HEK293 (cell line): Measurements from ENCODE around the gene WDR91.
A peak's percentile ranks its signal among the peaks of the same experiment; 100 is the strongest.

Experiments used
- CTCF ChIA-PET: fragments of 350-600 bp; formaldehyde crosslinking; extraction: SDS; loops from one replicate; lab custom pipeline; 2021; ENCODE audit warnings: antibody characterized with exemption; lab: Yijun Ruan, JAX
- POLR2A ChIA-PET: fragments of 300-600 bp; formaldehyde crosslinking; extraction: SDS; loops from one replicate; lab custom pipeline; 2020; ENCODE audit warnings: antibody characterized with exemption, inconsistent platforms; lab: Yijun Ruan, JAX
- H3K27ac ChIP-seq: fragments of 200-500 bp; sonication (Bioruptor generic); 2 replicates; pipeline ENCODE4 v1.5.1; 2014; ENCODE audit warnings: low read depth, low read length, control low read depth, inconsistent platforms; ENCODE audit errors: extremely low read depth
- H3K36me3 ChIP-seq, 2 experiments: fragments of 200-500 bp in 1 of 2; sonication (Bioruptor generic) in 1 of 2; 1 replicate in 1 of 2; 2 replicates in 1 of 2; pipeline ENCODE4 v1.5.1; 2014 to 2017; ENCODE audit warnings: inconsistent platforms in 2 of 2, low read length in 2 of 2; ENCODE audit not compliant: control insufficient read depth in 2 of 2, insufficient read depth in 1 of 2
- H3K4me1 ChIP-seq: fragments of 200-500 bp; sonication (Bioruptor generic); 2 replicates; pipeline ENCODE4 v1.5.1; 2014; ENCODE audit warnings: mild to moderate bottlenecking, low read length, inconsistent platforms; ENCODE audit not compliant: control insufficient read depth, insufficient read depth
- H3K4me3 ChIP-seq: 2 replicates; pipeline ENCODE4 v1.5.1; 2011; ENCODE audit warnings: low read depth, mild to moderate bottlenecking, control low read depth, low read length, moderate library complexity
- H3K9me3 ChIP-seq: fragments of 200-500 bp; sonication (Bioruptor generic); 2 replicates; pipeline ENCODE4 v1.5.1; 2014; ENCODE audit warnings: low read depth, low read length, inconsistent platforms; ENCODE audit not compliant: control insufficient read depth, insufficient read depth
- KLF9 ChIP-seq: fragments of 450-650 bp; formaldehyde crosslinking; IDR thresholded peaks from 2 replicates; pipeline ENCODE4 v1.5.1; 2016; ENCODE audit warnings: missing biosample characterization, missing genetic modification characterization, low read depth
- PATZ1 ChIP-seq: fragments of 450-650 bp; formaldehyde crosslinking; IDR thresholded peaks from 2 replicates; pipeline ENCODE4 v1.5.1; 2016; ENCODE audit warnings: missing biosample characterization, missing genetic modification characterization
- PRDM10 ChIP-seq: fragments of 450-650 bp; formaldehyde crosslinking; IDR thresholded peaks from 2 replicates; pipeline ENCODE4 v1.5.1; 2016; ENCODE audit warnings: missing biosample characterization, missing genetic modification characterization
- SP3 ChIP-seq: fragments of 450-650 bp; formaldehyde crosslinking; IDR thresholded peaks from 2 replicates; pipeline ENCODE4 v1.5.1; 2016; ENCODE audit warnings: missing biosample characterization, missing genetic modification characterization
- WT1 ChIP-seq: fragments of 450-650 bp; formaldehyde crosslinking; IDR thresholded peaks from 2 replicates; pipeline ENCODE4 v1.5.1; 2016; ENCODE audit warnings: missing biosample characterization, missing genetic modification characterization
- ZBTB1 ChIP-seq: fragments of 450-650 bp; formaldehyde crosslinking; IDR thresholded peaks from 2 replicates; pipeline ENCODE4 v1.5.1; 2016; ENCODE audit warnings: missing biosample characterization, missing genetic modification characterization
- ZFP69B ChIP-seq: fragments of 450-650 bp; formaldehyde crosslinking; IDR thresholded peaks from 2 replicates; pipeline ENCODE4 v1.5.1; 2016; ENCODE audit warnings: missing biosample characterization, missing genetic modification characterization
- ZNF112 ChIP-seq: fragments of 450-650 bp; formaldehyde crosslinking; IDR thresholded peaks from 2 replicates; pipeline ENCODE4 v1.5.0; 2017; ENCODE audit warnings: missing biosample characterization, missing genetic modification characterization
- ZNF169 ChIP-seq: fragments of 450-650 bp; formaldehyde crosslinking; IDR thresholded peaks from 2 replicates; pipeline ENCODE4 v1.5.1; 2016; ENCODE audit warnings: missing biosample characterization, missing genetic modification characterization
- ZNF26 ChIP-seq: fragments of 450-650 bp; formaldehyde crosslinking; IDR thresholded peaks from 2 replicates; pipeline ENCODE4 v1.5.1; 2016; ENCODE audit warnings: missing biosample characterization, missing genetic modification characterization
- ZNF398 ChIP-seq: fragments of 450-650 bp; formaldehyde crosslinking; IDR thresholded peaks from 2 replicates; pipeline ENCODE4 v1.5.1; 2017; ENCODE audit warnings: missing biosample characterization, missing genetic modification characterization
- ZNF48 ChIP-seq: fragments of 450-650 bp; formaldehyde crosslinking; IDR thresholded peaks from 2 replicates; pipeline ENCODE4 v1.5.1; 2016; ENCODE audit warnings: missing biosample characterization, missing genetic modification characterization
- ZNF660 ChIP-seq: fragments of 450-650 bp; IDR thresholded peaks from 2 replicates; pipeline ENCODE4 v1.5.1; 2018; ENCODE audit warnings: missing biosample characterization, mild to moderate bottlenecking, missing genetic modification characterization
- ZNF785 ChIP-seq: fragments of 450-650 bp; formaldehyde crosslinking; IDR thresholded peaks from 2 replicates; pipeline ENCODE4 v1.5.1; 2016; ENCODE audit warnings: missing biosample characterization, missing genetic modification characterization
- TF ChIP-seq, protein P1 (sequence below): fragments of 450-650 bp; formaldehyde crosslinking; IDR thresholded peaks from 2 replicates; pipeline ENCODE4 v1.5.1; 2016; ENCODE audit warnings: missing biosample characterization, missing genetic modification characterization

WDR91 gene

GRCh38 chr7:135239263-135239662, 27.9 kb upstream of the WDR91 start:
- Histone ChIP-seq H3K4me3 (no peak overlapping the region), H3K9me3 (no peaks in the 10 kb centered on the region), H3K4me1 (no peaks in the 10 kb centered on the region), H3K36me3 (no peaks in the 10 kb centered on the region), H3K27ac (no peak overlapping the region)
- POLR2A ChIA-PET: no interaction called here
- TF ChIP-seq ZNF48 (tag by site-specific recombination): no peak
- CTCF ChIA-PET: interaction anchor here (0.6 kb wide), 3 partner anchors 33 to 404 kb away, joined by 3 read pairs; no protein-coding TSS in a partner anchor

DNA sequence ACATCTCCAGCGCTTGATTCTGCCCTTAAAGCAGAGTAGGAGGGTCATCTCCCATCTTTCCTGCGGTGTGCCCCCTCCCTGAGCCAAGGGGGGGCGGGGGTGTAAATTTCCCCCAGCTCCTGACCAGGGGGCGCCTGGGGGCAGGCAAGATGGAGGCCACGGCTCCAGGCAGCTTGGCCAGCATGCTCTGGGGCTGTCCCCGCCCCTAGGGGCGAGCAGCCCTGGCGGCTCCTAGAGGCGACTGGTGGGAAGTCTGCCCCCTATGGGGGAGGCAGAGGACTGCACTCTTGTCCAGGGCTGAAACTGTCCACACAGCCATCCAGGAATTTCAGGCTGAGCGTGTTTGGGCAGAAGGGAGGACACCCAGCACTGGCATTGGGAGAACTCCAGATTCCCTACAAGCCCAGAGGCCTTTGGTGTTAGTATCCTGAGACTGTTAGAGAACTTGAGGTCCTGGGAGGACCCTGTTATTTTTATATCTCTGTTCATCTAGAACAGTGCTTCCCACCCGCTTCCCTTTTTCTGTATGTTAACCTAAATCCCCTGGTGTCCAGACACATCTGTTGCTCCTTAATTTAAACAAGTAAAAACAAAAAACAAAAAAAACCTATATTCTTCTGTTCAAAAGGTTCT, 26.9 kb upstream of the WDR91 start:
- H3K9me3 ChIP-seq: no peaks in the 10 kb centered on the region
- no peaks in the 10 kb centered on the region for H3K4me1 ChIP-seq
- no peak overlapping the region for H3K27ac ChIP-seq
- CTCF ChIA-PET: interaction anchor here (0.5 to 1.0 kb wide), 5 partner anchors 11 to 1641 kb away, joined by 3 to 4 read pairs (median 3); no protein-coding TSS in a partner anchor
- no peak overlapping the region for H3K4me3 ChIP-seq
- TF ChIP-seq PATZ1 (tag by site-specific recombination): peak; percentile 26; the same call in 1 of the 2 replicates
- TF ChIP-seq, protein P1, sequence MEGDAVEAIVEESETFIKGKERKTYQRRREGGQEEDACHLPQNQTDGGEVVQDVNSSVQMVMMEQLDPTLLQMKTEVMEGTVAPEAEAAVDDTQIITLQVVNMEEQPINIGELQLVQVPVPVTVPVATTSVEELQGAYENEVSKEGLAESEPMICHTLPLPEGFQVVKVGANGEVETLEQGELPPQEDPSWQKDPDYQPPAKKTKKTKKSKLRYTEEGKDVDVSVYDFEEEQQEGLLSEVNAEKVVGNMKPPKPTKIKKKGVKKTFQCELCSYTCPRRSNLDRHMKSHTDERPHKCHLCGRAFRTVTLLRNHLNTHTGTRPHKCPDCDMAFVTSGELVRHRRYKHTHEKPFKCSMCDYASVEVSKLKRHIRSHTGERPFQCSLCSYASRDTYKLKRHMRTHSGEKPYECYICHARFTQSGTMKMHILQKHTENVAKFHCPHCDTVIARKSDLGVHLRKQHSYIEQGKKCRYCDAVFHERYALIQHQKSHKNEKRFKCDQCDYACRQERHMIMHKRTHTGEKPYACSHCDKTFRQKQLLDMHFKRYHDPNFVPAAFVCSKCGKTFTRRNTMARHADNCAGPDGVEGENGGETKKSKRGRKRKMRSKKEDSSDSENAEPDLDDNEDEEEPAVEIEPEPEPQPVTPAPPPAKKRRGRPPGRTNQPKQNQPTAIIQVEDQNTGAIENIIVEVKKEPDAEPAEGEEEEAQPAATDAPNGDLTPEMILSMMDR (tag by site-specific recombination): peak; percentile 31; the same call in 1 of the 2 replicates
- no peak for TF ChIP-seq KLF9
- TF ChIP-seq, all 188 proteins: peak for 2
- POLR2A ChIA-PET: no interaction called here
- H3K36me3 ChIP-seq: no peaks in the 10 kb centered on the region

- H3K27ac ChIP-seq: no peak overlapping the region
- no peaks in the 10 kb centered on the region for H3K4me1 ChIP-seq
- H3K36me3 ChIP-seq: no peaks in the 10 kb centered on the region
- POLR2A ChIA-PET: no interaction called here
- no peaks in the 10 kb centered on the region for H3K9me3 ChIP-seq
- H3K4me3 ChIP-seq: no peak overlapping the region
- TF ChIP-seq ZBTB1: no peak
- no peak for TF ChIP-seq ZNF26 (tag by site-specific recombination)
- no peak for TF ChIP-seq ZNF112
- TF ChIP-seq ZNF398 (tag by site-specific recombination): no peak
- no peak for TF ChIP-seq SP3
- CTCF ChIA-PET: interaction anchor here (0.6 to 1.1 kb wide), 2 partner anchors 37 to 603 kb away, joined by 4 to 6 read pairs; no protein-coding TSS in a partner anchor
Observed at GRCh38 chr7:135236727-135237126, 25.4 kb upstream of the WDR91 start.

DNA sequence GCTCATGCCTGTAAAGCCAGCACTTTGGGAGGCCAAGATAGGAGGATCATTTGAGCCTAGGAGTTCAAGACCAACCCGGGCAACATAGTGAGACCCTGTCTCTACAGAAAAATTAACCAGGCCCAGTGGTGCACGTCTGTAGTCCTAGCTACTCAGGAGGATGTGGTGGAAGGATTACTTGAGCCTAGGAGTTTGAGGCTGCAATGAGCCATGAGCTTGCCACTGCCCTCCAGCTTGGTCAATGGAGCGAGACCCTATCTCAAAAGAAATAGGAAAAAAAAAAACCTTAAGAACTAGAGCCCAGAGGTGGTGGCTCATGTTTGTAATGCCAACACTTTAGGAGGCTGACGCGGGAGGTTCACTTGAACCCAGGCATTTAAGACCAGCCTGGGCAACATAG, 24.5 kb upstream of the WDR91 start:
- POLR2A ChIA-PET: interaction anchor here (0.7 kb wide), 1 partner anchor 15 kb away, joined by 6 read pairs; no protein-coding TSS in a partner anchor

More for the DNA sequence above, 24.5 kb upstream of the WDR91 start:
- H3K27ac ChIP-seq: no peak overlapping the region
- no peaks in the 10 kb centered on the region for H3K36me3 ChIP-seq
- TF ChIP-seq ZFP69B (tag by site-specific recombination) (no peak), PRDM10 (tag by site-specific recombination) (no peak), WT1 (no peak), ZNF112 (no peak), ZNF660 (tag by site-specific recombination) (no peak), ZNF169 (tag by site-specific recombination) (no peak), ZNF785 (tag by site-specific recombination) (no peak)
- H3K4me3 ChIP-seq: no peak overlapping the region
- H3K4me1 ChIP-seq: no peaks in the 10 kb centered on the region
- CTCF ChIA-PET: interaction anchor here (1.1 kb wide), 1 partner anchor 38 kb away, joined by 4 read pairs; no protein-coding TSS in a partner anchor
- no peaks in the 10 kb centered on the region for H3K9me3 ChIP-seq
